Activated CD8-positive, alpha-beta memory T cell treated with anti-CD3 and anti-CD28 coated beads, Interleukin-2, amount 10 ng/mL, durations not matched to agents 7 days and 5 days (primary cell): ENCODE measurements around the gene ZFAND3. TPM values are rescaled to one million over a fixed set of nuclear protein-coding genes. Genes with fewer than 3 reads are reported as not detected.
"Not testable (repeated sequence)": the region's sequence is repeated elsewhere in the genome, so short reads cannot be mapped to it uniquely, and the experiment has no call there.

Experiments used
- ATAC-seq: fragments of 150-1000 bp; cut with Tn5 transposase; one replicate; pipeline ENCODE4 v1.10.0; 2021; ENCODE audit warnings: moderate library complexity
- CTCF ChIA-PET: fragments of 350-600 bp; sonication (Branson Sonifier 250); formaldehyde crosslinking; loops from one replicate; lab custom pipeline; 2021; ENCODE audit warnings: antibody characterized with exemption; lab: Charles Lee
- DNase-seq: peaks from one replicate; pipeline ENCODE4 v3.0.0-alpha.2; 2020
- H3K27ac Mint-ChIP-seq: one replicate; pipeline ENCODE4 v1.8.0; 2021; ENCODE audit warnings: mild to moderate bottlenecking, mixed read lengths
- H3K27me3 Mint-ChIP-seq: one replicate; pipeline ENCODE4 v1.8.0; 2021; ENCODE audit warnings: mixed read lengths
- H3K36me3 Mint-ChIP-seq: one replicate; pipeline ENCODE4 v1.8.0; 2021; ENCODE audit warnings: mild to moderate bottlenecking, mixed read lengths
- H3K4me1 Mint-ChIP-seq: one replicate; pipeline ENCODE4 v1.8.0; 2021; ENCODE audit warnings: mixed read lengths
- H3K4me3 Mint-ChIP-seq: one replicate; pipeline ENCODE4 v1.8.0; 2021; ENCODE audit warnings: mild to moderate bottlenecking, moderate library complexity, mixed read lengths
- H3K9me3 Mint-ChIP-seq: one replicate; pipeline ENCODE4 v1.8.0; 2022; ENCODE audit warnings: low read depth, mixed read lengths
- total RNA-seq, 2 experiments: library from RNA; stranded (reverse); gene quantifications; one replicate each; pipeline ENCODE4 v1.2.3, GENCODE V29; 2021

ZFAND3 gene
- total RNA-seq, 2 experiments from 2014 or later = 30.9 to 34.4 TPM

GRCh38 chr6:37867756-37868446 is 48.4 kb downstream of the ZFAND3 start:
- H3K4me3 Mint-ChIP-seq = no peak overlapping the region
- CTCF ChIA-PET = interaction anchor here (0.9 to 1.3 kb wide), 2 partner anchors 10 to 50 kb away, joined by 3 read pairs; no protein-coding TSS in a partner anchor
- peaks cover 25% of the 10 kb centered on the region for H3K36me3 Mint-ChIP-seq
- no peaks in the 10 kb centered on the region for H3K27me3 Mint-ChIP-seq
- DNase-seq (no peak), ATAC-seq (no peak)
- H3K4me1 Mint-ChIP-seq = peaks cover 32% of the 10 kb centered on the region
- H3K9me3 Mint-ChIP-seq = peaks cover 6% of the 10 kb centered on the region
- H3K27ac Mint-ChIP-seq = no peak overlapping the region

GRCh38 chr6:37868447-37868825 is 48.9 kb downstream of the ZFAND3 start:
- DNase-seq (no peak), ATAC-seq (no peak)
- Mint-ChIP-seq H3K4me1 (peaks cover 32% of the 10 kb centered on the region), H3K4me3 (no peak overlapping the region), H3K27me3 (no peaks in the 10 kb centered on the region), H3K36me3 (peaks cover 25% of the 10 kb centered on the region), H3K27ac (no peak overlapping the region), H3K9me3 (peaks cover 8% of the 10 kb centered on the region)
- CTCF ChIA-PET = interaction anchor here (0.9 kb wide), 1 partner anchor 10 kb away, joined by 3 read pairs; no protein-coding TSS in a partner anchor

GRCh38 chr6:37871616-37872372 is 52.3 kb downstream of the ZFAND3 start:
- peaks cover 8% of the 10 kb centered on the region for H3K9me3 Mint-ChIP-seq
- CTCF ChIA-PET = no interaction called here
- H3K27ac Mint-ChIP-seq = no peak overlapping the region
- peaks cover 29% of the 10 kb centered on the region for H3K36me3 Mint-ChIP-seq
- H3K27me3 Mint-ChIP-seq = no peaks in the 10 kb centered on the region
- H3K4me3 Mint-ChIP-seq = no peak overlapping the region
- DNase-seq = no peak
- H3K4me1 Mint-ChIP-seq = peaks cover 23% of the 10 kb centered on the region
- no peak for ATAC-seq

- DNase-seq (no peak), ATAC-seq (no peak)
- CTCF ChIA-PET = no interaction called here
- H3K36me3 Mint-ChIP-seq = peaks cover 29% of the 10 kb centered on the region
- H3K9me3 Mint-ChIP-seq = peaks cover 8% of the 10 kb centered on the region
- H3K4me1 Mint-ChIP-seq = peaks cover 22% of the 10 kb centered on the region
- H3K27ac Mint-ChIP-seq = no peak overlapping the region
- no peak overlapping the region for H3K4me3 Mint-ChIP-seq
- no peaks in the 10 kb centered on the region for H3K27me3 Mint-ChIP-seq
These were observed 52.8 kb downstream of the ZFAND3 start for GRCh38 chr6:37872373-37872745.

GRCh38 chr6:37874726-37875125 is 55.2 kb downstream of the ZFAND3 start:
- peaks cover 26% of the 10 kb centered on the region for H3K36me3 Mint-ChIP-seq
- no peak for ATAC-seq
- peaks cover 15% of the 10 kb centered on the region for H3K4me1 Mint-ChIP-seq
- H3K27me3 Mint-ChIP-seq = no peaks in the 10 kb centered on the region
- H3K4me3 Mint-ChIP-seq = no peak overlapping the region
- CTCF ChIA-PET = no interaction called here
- DNase-seq = no peak
- peaks cover 8% of the 10 kb centered on the region for H3K9me3 Mint-ChIP-seq
- H3K27ac Mint-ChIP-seq = no peak overlapping the region

- no peak overlapping the region for H3K27ac Mint-ChIP-seq
- CTCF ChIA-PET = no interaction called here
- peaks cover 17% of the 10 kb centered on the region for H3K4me1 Mint-ChIP-seq
- peaks cover 23% of the 10 kb centered on the region for H3K36me3 Mint-ChIP-seq
- no peaks in the 10 kb centered on the region for H3K27me3 Mint-ChIP-seq
- ATAC-seq (no peak), DNase-seq (no peak)
- H3K4me3 Mint-ChIP-seq = no peak overlapping the region
- peaks cover 8% of the 10 kb centered on the region for H3K9me3 Mint-ChIP-seq
These were observed 56.2 kb downstream of the ZFAND3 start for GRCh38 chr6:37875561-37876309.

- Mint-ChIP-seq H3K36me3 (peaks cover 16% of the 10 kb centered on the region), H3K9me3 (peaks cover 6% of the 10 kb centered on the region), H3K27ac (no peak overlapping the region), H3K4me1 (peaks cover 17% of the 10 kb centered on the region), H3K4me3 (no peak overlapping the region), H3K27me3 (no peaks in the 10 kb centered on the region)
- no peak for DNase-seq
- CTCF ChIA-PET = no interaction called here
- ATAC-seq = no peak
These were observed 57.3 kb downstream of the ZFAND3 start for GRCh38 chr6:37876843-37877242.

- DNase-seq (no peak), ATAC-seq (no peak)
- no peak overlapping the region for H3K4me3 Mint-ChIP-seq
- CTCF ChIA-PET = interaction anchor here (0.6 to 1.0 kb wide), 2 partner anchors 10 to 17 kb away, joined by 3 read pairs; no protein-coding TSS in a partner anchor
- peaks cover 9% of the 10 kb centered on the region for H3K36me3 Mint-ChIP-seq
- peaks cover 3% of the 10 kb centered on the region for H3K9me3 Mint-ChIP-seq
- H3K27ac Mint-ChIP-seq = no peak overlapping the region
- no peaks in the 10 kb centered on the region for H3K27me3 Mint-ChIP-seq
- H3K4me1 Mint-ChIP-seq = peaks cover 11% of the 10 kb centered on the region
These were observed 58.0 kb downstream of the ZFAND3 start for GRCh38 chr6:37877373-37878149.

- ATAC-seq = no peak
- H3K27ac Mint-ChIP-seq = no peak overlapping the region
- H3K9me3 Mint-ChIP-seq = peaks cover 2% of the 10 kb centered on the region
These were observed 58.7 kb downstream of the ZFAND3 start for GRCh38 chr6:37878150-37878710.

GRCh38 chr6:37880602-37881001 is 61.1 kb downstream of the ZFAND3 start:
- not testable (repeated sequence) for H3K9me3 Mint-ChIP-seq, H3K36me3 Mint-ChIP-seq, DNase-seq, H3K27ac Mint-ChIP-seq, H3K4me3 Mint-ChIP-seq, ATAC-seq, H3K27me3 Mint-ChIP-seq
- CTCF ChIA-PET = interaction anchor here (0.8 kb wide), 1 partner anchor 130 kb away, joined by 3 read pairs; no protein-coding TSS in a partner anchor
- H3K4me1 Mint-ChIP-seq = peaks cover 11% of the 10 kb centered on the region

More at GRCh38 chr6:37878150-37878710, 58.7 kb downstream of the ZFAND3 start:
- Mint-ChIP-seq H3K4me1 (peaks cover 11% of the 10 kb centered on the region), H3K36me3 (peaks cover 7% of the 10 kb centered on the region), H3K27me3 (no peaks in the 10 kb centered on the region), H3K4me3 (no peak overlapping the region)
- CTCF ChIA-PET = interaction anchor here (0.6 to 1.0 kb wide), 2 partner anchors 10 to 16 kb away, joined by 3 read pairs; no protein-coding TSS in a partner anchor
- DNase-seq = no peak

- Mint-ChIP-seq H3K27me3 (no peaks in the 10 kb centered on the region), H3K4me1 (peaks cover 8% of the 10 kb centered on the region), H3K27ac (no peak overlapping the region), H3K36me3 (no peaks in the 10 kb centered on the region), H3K4me3 (no peak overlapping the region), H3K9me3 (no peaks in the 10 kb centered on the region)
- CTCF ChIA-PET = no interaction called here
- ATAC-seq = no peak
- no peak for DNase-seq
These were observed 62.8 kb downstream of the ZFAND3 start for GRCh38 chr6:37882292-37882691.

- ATAC-seq = no peak
- CTCF ChIA-PET = no interaction called here
- Mint-ChIP-seq H3K9me3 (no peaks in the 10 kb centered on the region), H3K4me3 (no peak overlapping the region), H3K27me3 (no peaks in the 10 kb centered on the region), H3K27ac (no peak overlapping the region), H3K4me1 (peaks cover 5% of the 10 kb centered on the region), H3K36me3 (no peaks in the 10 kb centered on the region)
- no peak for DNase-seq
These were observed 63.3 kb downstream of the ZFAND3 start for GRCh38 chr6:37882724-37883413.
